Fibroblast of lung (primary cell): ENCODE data around the gene PIP4P1. TPM values are rescaled to one million over a fixed set of nuclear protein-coding genes. Genes with fewer than 3 reads are reported as not detected.

ENCODE experiments used
- DNase-seq, 2 donors: peaks; one replicate each; pipeline versions ENCODE4 v3.0.0 to v3.0.0-alpha.2; 2010; ENCODE audit warnings: low read depth in 2 of 2
- H2AFZ ChIP-seq: 2 replicates; pipeline ENCODE4 v1.5.1; 2012; ENCODE audit warnings: low read length, control low read depth, inconsistent platforms
- H3K27ac ChIP-seq: 2 replicates; pipeline ENCODE4 v1.5.1; 2011; ENCODE audit warnings: low read length, control low read depth; ENCODE audit not compliant: insufficient read depth
- H3K27me3 ChIP-seq: 2 replicates; pipeline ENCODE4 v1.5.1; 2011; ENCODE audit warnings: mild to moderate bottlenecking, low read length; ENCODE audit not compliant: control insufficient read depth, insufficient read depth
- H3K36me3 ChIP-seq: 2 replicates; pipeline ENCODE4 v1.5.1; 2011; ENCODE audit warnings: low read length; ENCODE audit not compliant: control insufficient read depth, insufficient read depth
- H3K4me1 ChIP-seq: 2 replicates; pipeline ENCODE4 v1.5.1; 2011; ENCODE audit warnings: low read length; ENCODE audit not compliant: control insufficient read depth, insufficient read depth; ENCODE audit errors: extremely low read depth
- H3K4me2 ChIP-seq: 2 replicates; pipeline ENCODE4 v1.5.1; 2011; ENCODE audit warnings: low read length, control low read depth; ENCODE audit not compliant: insufficient read depth; ENCODE audit errors: extremely low read depth
- H3K4me3 ChIP-seq, 4 experiments: fragments of 200-600 bp in 1 of 4; sonication (generic) in 1 of 4; replicated peaks in 1 of 4; 2 replicates each; pipeline ENCODE4 v1.5.1; 2011 to 2016; ENCODE audit warnings: low read length in 4 of 4, low read depth in 3 of 4, mild to moderate bottlenecking in 3 of 4, control low read depth in 2 of 4, inconsistent platforms in 1 of 4, mixed read lengths in 1 of 4; ENCODE audit not compliant: insufficient read depth in 1 of 4; ENCODE audit errors: control extremely low read depth in 1 of 4
- H3K79me2 ChIP-seq: 2 replicates; pipeline ENCODE4 v1.5.1; 2012; ENCODE audit warnings: mild to moderate bottlenecking, low read length, inconsistent platforms; ENCODE audit not compliant: control insufficient read depth, insufficient read depth
- H3K9ac ChIP-seq: 2 replicates; pipeline ENCODE4 v1.5.1; 2011; ENCODE audit warnings: mild to moderate bottlenecking, low read length, control low read depth; ENCODE audit not compliant: insufficient read depth
- H3K9me3 ChIP-seq: 2 replicates; pipeline ENCODE4 v1.5.1; 2012; ENCODE audit warnings: low read depth, low read length; ENCODE audit not compliant: control insufficient read depth, insufficient read depth
- H4K20me1 ChIP-seq: 2 replicates; pipeline ENCODE4 v1.5.1; 2011; ENCODE audit warnings: low read length; ENCODE audit not compliant: control insufficient read depth, insufficient read depth; ENCODE audit errors: extremely low read depth
- CTCF ChIP-seq, 2 donors: IDR thresholded peaks in 1 of 2; conservative IDR thresholded peaks in 1 of 2; 1 replicate in 1 of 2; 2 replicates in 1 of 2; pipeline ENCODE4 v1.5.1; 2011 to 2012; ENCODE audit warnings: low read length in 2 of 2, control low read depth in 1 of 2, inconsistent platforms in 1 of 2, low read depth in 1 of 2, mild to moderate bottlenecking in 1 of 2
- EZH2 ChIP-seq: IDR thresholded peaks from 2 replicates; pipeline ENCODE4 v1.5.1; 2012; ENCODE audit warnings: low read length, control low read depth, mild to moderate bottlenecking; ENCODE audit errors: missing control alignments
- polyA plus RNA-seq, 2 donors: library from polyadenylated mRNA; depleted of rRNA in 1 of 2; stranded (reverse) in 1 of 2; unstranded in 1 of 2; fragments of >200 nt; gene quantifications; 2 replicates each; pipeline ENCODE4 v1.2.1, GENCODE V29; 2011 to 2012; ENCODE audit warnings: missing spikeins in 1 of 2
- total RNA-seq: library from RNA; depleted of rRNA; stranded (reverse); fragments of >200 nt; gene quantifications from 2 replicates; pipeline ENCODE4 v1.2.1, GENCODE V29; 2014

PIP4P1 gene
- total and polyA plus RNA-seq, 2 donors (not counting 1 experiment from before 2014, with no cell fraction given): 30.9 to 34.9 TPM

GRCh38 chr14:20413744-20414082 lies 47.5 kb downstream of the PIP4P1 start:
- Histone ChIP-seq H3K4me1 (no peaks in the 10 kb centered on the region), H3K27me3 (no peaks in the 10 kb centered on the region), H3K27ac (peak overlapping the region; percentile 80), H3K4me3 (peak overlapping the region; percentile 52 to 92 (median 74)), H3K36me3 (no peaks in the 10 kb centered on the region), H3K4me2 (peak overlapping the region; percentile 87), H4K20me1 (no peaks in the 10 kb centered on the region), H3K9me3 (no peaks in the 10 kb centered on the region), H2AFZ (peak overlapping the region; percentile 81), H3K9ac (peak overlapping the region; percentile 80), H3K79me2 (peaks cover 8% of the 10 kb centered on the region)
- TF ChIP-seq CTCF (conservative IDR thresholded peaks at IDR 0.05 in 1 of 2, IDR thresholded peaks at IDR 0.05 in 1 of 2; ENCODE audit: low read depth in 1 of 2, low read length in 2 of 2): no peak
- TF ChIP-seq EZH2: no peak
- peak in 1 of 2 donors; percentile 14 for DNase-seq

- TF ChIP-seq CTCF (conservative IDR thresholded peaks at IDR 0.05 in 1 of 2, IDR thresholded peaks at IDR 0.05 in 1 of 2; ENCODE audit: low read depth in 1 of 2, low read length in 2 of 2) (no peak), EZH2 (no peak)
- H2AFZ ChIP-seq: peak within 1 kb of the TSS; percentile 92
Measured at GRCh38 chr14:20412876-20413743, 48.1 kb downstream of the PIP4P1 start, which contains the start of gene TEP1. TEP1 (minus strand) TSS chr14:20413501; CDS start chr14:20408439, 5,062 bp downstream.

GRCh38 chr14:20412411-20412810 lies 48.8 kb downstream of the PIP4P1 start:
- Histone ChIP-seq H3K4me1 (no peaks in the 10 kb centered on the region), H3K27me3 (no peaks in the 10 kb centered on the region), H3K36me3 (peaks cover 5% of the 10 kb centered on the region), H3K4me2 (peak overlapping the region; percentile 94), H3K9ac (peak overlapping the region; percentile 80), H4K20me1 (no peaks in the 10 kb centered on the region), H3K9me3 (no peaks in the 10 kb centered on the region), H3K79me2 (peaks cover 8% of the 10 kb centered on the region), H3K4me3 (peak overlapping the region; percentile 52 to 92 (median 74)), H2AFZ (peak overlapping the region; percentile 66), H3K27ac (peak overlapping the region; percentile 80)
- TF ChIP-seq EZH2: no peak
- no peak for TF ChIP-seq CTCF (conservative IDR thresholded peaks at IDR 0.05 in 1 of 2, IDR thresholded peaks at IDR 0.05 in 1 of 2; ENCODE audit: low read depth in 1 of 2, low read length in 2 of 2)
- peak in 1 of 2 donors; percentile 14 for DNase-seq

More at GRCh38 chr14:20412876-20413743, 48.1 kb downstream of the PIP4P1 start, which contains the start of gene TEP1:
- DNase-seq: peak; percentile 80 to 83
- H3K9ac ChIP-seq: peak within 1 kb of the TSS; percentile 80
- peak within 1 kb of the TSS; percentile 94 for H3K4me2 ChIP-seq
- no peaks in the 10 kb centered on the region for H3K9me3 ChIP-seq
- peak within 1 kb of the TSS; percentile 52 to 92 (median 74) for H3K4me3 ChIP-seq
- H4K20me1 ChIP-seq: no peaks in the 10 kb centered on the region
- no peaks in the 10 kb centered on the region for H3K4me1 ChIP-seq
- peak within 1 kb of the TSS; percentile 80 for H3K27ac ChIP-seq
- H3K36me3 ChIP-seq: no peaks in the 10 kb centered on the region
- H3K27me3 ChIP-seq: no peaks in the 10 kb centered on the region
- H3K79me2 ChIP-seq: peaks cover 8% of the 10 kb centered on the region
